ENCODE measurements around the gene LPP. TPM values are rescaled to one million over a fixed set of nuclear protein-coding genes. Genes with fewer than 3 reads are reported as not detected.

Gene LPP
- total RNA-seq, 1 donor from 2014 or later = 23.0 TPM

- no peak for DNase-seq (ENCODE audit: low read depth in 2 of 2)
Observed at GRCh38 chr3:188934989-188935388, 781.0 kb downstream of the LPP start.

- peak in 1 of 2 donors; percentile 55 for DNase-seq (ENCODE audit: low read depth in 2 of 2)
Observed at GRCh38 chr3:188936597-188937107, 782.7 kb downstream of the LPP start.

GRCh38 chr3:188937389-188937788 lies 783.4 kb downstream of the LPP start:
- peak; percentile 31 to 92 for DNase-seq (ENCODE audit: low read depth in 2 of 2)

GRCh38 chr3:188938999-188939398 lies 785.0 kb downstream of the LPP start:
- no peak for DNase-seq (ENCODE audit: low read depth in 2 of 2)

- no peak for DNase-seq (ENCODE audit: low read depth in 2 of 2)
Observed at GRCh38 chr3:188939814-188940572, 786.0 kb downstream of the LPP start.

All from lung microvascular endothelial cell (primary cell).